IMR-90 (cell line): Measurements from ENCODE around the gene PNMA8B. TPM values are rescaled to one million over a fixed set of nuclear protein-coding genes. Genes with fewer than 3 reads are reported as not detected.

ENCODE experiments used
- ATAC-seq: fragments of 200-7000 bp; cut with Tn5 transposase; 2 replicates; pipeline ENCODE4 v1.9.1; 2020; ENCODE audit warnings: low read depth, mild to moderate bottlenecking, moderate library complexity
- BruUV-seq: library from RNA; stranded (reverse); fragments of 400-500 nt; replicated peaks from 2 replicates; lab custom pipeline; 2021; lab: Mats Ljungman, UMichigan
- CTCF ChIA-PET: fragments of 300-600 bp; formaldehyde crosslinking; extraction: SDS; loops from one replicate; lab custom pipeline; 2021; ENCODE audit warnings: antibody characterized with exemption; lab: Yijun Ruan, JAX
- POLR2A ChIA-PET: fragments of 300-600 bp; sonication (Branson Sonifier 250); formaldehyde crosslinking; loops from one replicate; lab custom pipeline; 2022; ENCODE audit warnings: antibody characterized with exemption; ENCODE audit not compliant: unreplicated experiment; lab: Charles Lee
- DNase-seq: peaks from one replicate; pipeline ENCODE4 v3.0.0; 2013
- H2AFZ ChIP-seq: replicated peaks from 2 replicates; pipeline ENCODE3; 2013; ENCODE audit warnings: low read length, mild to moderate bottlenecking; ENCODE audit not compliant: poor library complexity
- H2AK5ac ChIP-seq: 2 replicates; pipeline ENCODE4 v1.6.1; 2013; ENCODE audit warnings: low read depth, low read length, inconsistent platforms
- H2AK9ac ChIP-seq: replicated peaks from 2 replicates; pipeline ENCODE3; 2013; ENCODE audit warnings: mild to moderate bottlenecking, low read depth, low read length, moderate library complexity; ENCODE audit not compliant: poor library complexity
- H2BK120ac ChIP-seq: 2 replicates; pipeline ENCODE4 v1.6.1; 2013; ENCODE audit warnings: low read depth, low read length, inconsistent platforms
- H2BK15ac ChIP-seq: 3 replicates; pipeline ENCODE4 v1.6.1; 2013; ENCODE audit warnings: low read depth, low read length, inconsistent platforms
- H2BK20ac ChIP-seq: 2 replicates; pipeline ENCODE4 v1.6.1; 2013; ENCODE audit warnings: low read depth, mild to moderate bottlenecking, inconsistent platforms, low read length, moderate library complexity
- H2BK5ac ChIP-seq: 2 replicates; pipeline ENCODE4 v1.6.1; 2013; ENCODE audit warnings: mild to moderate bottlenecking, low read depth, low read length, inconsistent platforms; ENCODE audit not compliant: poor library complexity, severe bottlenecking
- H3K14ac ChIP-seq: replicated peaks from 2 replicates; pipeline ENCODE4 v1.6.1; 2013; ENCODE audit warnings: low read depth, low read length, inconsistent platforms
- H3K18ac ChIP-seq: 2 replicates; pipeline ENCODE4 v1.6.1; 2013; ENCODE audit warnings: low read depth, low read length, control low read depth
- H3K23ac ChIP-seq: 2 replicates; pipeline ENCODE4 v1.6.1; 2013; ENCODE audit warnings: low read depth, low read length, inconsistent platforms
- H3K27ac ChIP-seq: 2 replicates; pipeline ENCODE4 v1.5.1; 2013; ENCODE audit warnings: mild to moderate bottlenecking, control low read depth, low read length; ENCODE audit not compliant: insufficient read depth
- H3K27me3 ChIP-seq: 2 replicates; pipeline ENCODE4 v1.6.1; 2013; ENCODE audit warnings: low read length; ENCODE audit not compliant: control insufficient read depth, insufficient read depth
- H3K36me3 ChIP-seq: 2 replicates; pipeline ENCODE4 v1.6.1; 2013; ENCODE audit warnings: low read length, mixed read lengths; ENCODE audit not compliant: control insufficient read depth, insufficient read depth
- H3K4ac ChIP-seq: 2 replicates; pipeline ENCODE4 v1.6.1; 2013; ENCODE audit warnings: low read depth, low read length, inconsistent platforms
- H3K4me1 ChIP-seq: 2 replicates; pipeline ENCODE4 v1.6.1; 2013; ENCODE audit warnings: low read length, mixed read lengths; ENCODE audit not compliant: control insufficient read depth, insufficient read depth
- H3K4me2 ChIP-seq: 2 replicates; pipeline ENCODE4 v1.6.1; 2013; ENCODE audit warnings: low read depth, mild to moderate bottlenecking, control low read depth, low read length, moderate library complexity
- H3K4me3 ChIP-seq: 2 replicates; pipeline ENCODE4 v1.5.1; 2013; ENCODE audit warnings: low read depth, mild to moderate bottlenecking, control low read depth, low read length, moderate library complexity; ENCODE audit not compliant: insufficient read depth
- H3K56ac ChIP-seq: 2 replicates; pipeline ENCODE4 v1.6.1; 2013; ENCODE audit warnings: low read length, inconsistent platforms; ENCODE audit not compliant: insufficient read depth; ENCODE audit errors: extremely low read depth
- H3K79me1 ChIP-seq, 2 experiments: 2 replicates each; pipeline ENCODE4 v1.6.1; 2013; ENCODE audit warnings: low read length in 2 of 2, inconsistent platforms in 1 of 2, low read depth in 1 of 2
- H3K9ac ChIP-seq: 2 replicates; pipeline ENCODE4 v1.6.1; 2013; ENCODE audit warnings: low read depth, low read length, control low read depth
- H3K9me1 ChIP-seq: 2 replicates; pipeline ENCODE4 v1.6.1; 2013; ENCODE audit warnings: low read length, inconsistent platforms; ENCODE audit not compliant: insufficient read depth
- H3K9me3 ChIP-seq: 2 replicates; pipeline ENCODE4 v1.6.1; 2013; ENCODE audit warnings: low read length; ENCODE audit not compliant: control insufficient read depth, insufficient read depth
- H4K20me1 ChIP-seq: 2 replicates; pipeline ENCODE4 v1.6.1; 2013; ENCODE audit warnings: low read length, inconsistent platforms; ENCODE audit not compliant: insufficient read depth
- H4K5ac ChIP-seq: 2 replicates; pipeline ENCODE4 v1.6.1; 2013; ENCODE audit warnings: mild to moderate bottlenecking, low read depth, low read length, control low read depth
- H4K8ac ChIP-seq, 2 experiments: 2 replicates each; pipeline ENCODE4 v1.6.1; 2013; ENCODE audit warnings: low read depth in 2 of 2, low read length in 2 of 2, control low read depth in 1 of 2, inconsistent platforms in 1 of 2
- H4K91ac ChIP-seq: 2 replicates; pipeline ENCODE4 v1.6.1; 2013; ENCODE audit warnings: low read depth, low read length, inconsistent platforms; ENCODE audit not compliant: insufficient read depth
- BHLHE40 ChIP-seq: fragments of 150-350 bp; IDR thresholded peaks from 2 replicates; pipeline ENCODE4 v1.6.1; 2016; ENCODE audit warnings: mild to moderate bottlenecking, low read depth, low read length
- CEBPB ChIP-seq: IDR thresholded peaks from 2 replicates; pipeline ENCODE4 v1.6.1; 2012; ENCODE audit warnings: low read depth, low read length, improper control_type of control experiment
- CHD1 ChIP-seq: IDR thresholded peaks from 2 replicates; pipeline ENCODE4 v1.6.1; 2012; ENCODE audit warnings: low read depth, low read length, improper control_type of control experiment
- FOS ChIP-seq: fragments of 150-350 bp; IDR thresholded peaks from 2 replicates; pipeline ENCODE4 v1.6.1; 2016; ENCODE audit warnings: low read depth, low read length
- MAFK ChIP-seq: IDR thresholded peaks from 2 replicates; pipeline ENCODE4 v1.6.1; 2012; ENCODE audit warnings: low read depth, low read length, improper control_type of control experiment
- MAZ ChIP-seq: IDR thresholded peaks from 2 replicates; pipeline ENCODE4 v1.6.1; 2012; ENCODE audit warnings: low read depth, mild to moderate bottlenecking, low read length, improper control_type of control experiment, moderate library complexity, borderline replicate concordance
- MXI1 ChIP-seq: IDR thresholded peaks from 2 replicates; pipeline ENCODE4 v1.6.1; 2012; ENCODE audit warnings: low read depth, mild to moderate bottlenecking, low read length, moderate library complexity, borderline replicate concordance
- NFE2L2 ChIP-seq: fragments of 150-350 bp; IDR thresholded peaks from 2 replicates; pipeline ENCODE4 v1.6.1; 2016; ENCODE audit warnings: low read depth, mild to moderate bottlenecking, low read length
- POLR2A ChIP-seq: IDR thresholded peaks from 2 replicates; pipeline ENCODE4 v1.6.1; 2012; ENCODE audit warnings: mild to moderate bottlenecking, low read depth, low read length
- RAD21 ChIP-seq: IDR thresholded peaks from 2 replicates; pipeline ENCODE4 v1.6.1; 2012; ENCODE audit warnings: low read length, improper control_type of control experiment
- RCOR1 ChIP-seq: IDR thresholded peaks from 2 replicates; pipeline ENCODE4 v1.6.1; 2012; ENCODE audit warnings: mild to moderate bottlenecking, low read length, improper control_type of control experiment; ENCODE audit not compliant: insufficient replicate concordance
- RFX5 ChIP-seq: IDR thresholded peaks from 2 replicates; pipeline ENCODE4 v1.8.0; 2012; ENCODE audit warnings: low read depth, mild to moderate bottlenecking, low read length, moderate library complexity
- SMC3 ChIP-seq: fragments of 150-350 bp; IDR thresholded peaks from 2 replicates; pipeline ENCODE4 v1.6.1; 2016; ENCODE audit warnings: low read depth, mild to moderate bottlenecking, antibody characterized with exemption, low read length, moderate library complexity
- WGBS, 2 experiments: methylation state at CpG; one replicate each; pipeline versions ENCODE4 v1.1.5 to v1.1.7; 2013; ENCODE audit warnings: missing lambda C conversion rate in 2 of 2; ENCODE audit not compliant: insufficient read length in 1 of 2; ENCODE audit errors: extremely low coverage in 2 of 2; 5-methylcytosine and 5-hydroxymethylcytosine counted together
- dilution Hi-C: fragments of 300-500 bp; cut with HindIII; formaldehyde crosslinking; loops from one replicate; pipeline ENCODE4 v1.14.3; 2018; ENCODE audit warnings: low sequenced_read_pairs; ENCODE audit not compliant: unreplicated experiment
- in situ Hi-C: fragments of 300-500 bp; cut with MboI; formaldehyde crosslinking; loops from 3 replicates; pipeline ENCODE4 v1.14.3; 2019; ENCODE audit warnings: low sequenced_read_pairs, inconsistent platforms, mixed read lengths
- intact Hi-C: fragments of 100-400 bp; cut with micrococcal nuclease; formaldehyde crosslinking; loops from 2 replicates; pipeline ENCODE4 v1.10.0; 2022
- polyA plus RNA-seq, 3 experiments: library from polyadenylated mRNA; depleted of rRNA; stranded (reverse); fragments of >200 nt; gene quantifications; 2 replicates each; pipeline ENCODE4 v1.2.3, GENCODE V29; 2012; ENCODE audit warnings: low replicate concordance in 1 of 3
- total RNA-seq: library from RNA; depleted of rRNA; stranded (reverse); fragments of >200 nt; gene quantifications from 2 replicates; pipeline ENCODE4 v1.2.3, GENCODE V29; 2012
- TF ChIP-seq, protein P1 (sequence below): fragments of 150-350 bp; IDR thresholded peaks from 2 replicates; pipeline ENCODE4 v1.6.1; 2016; ENCODE audit warnings: low read depth, mild to moderate bottlenecking, low read length, moderate library complexity, borderline replicate concordance
- TF ChIP-seq, protein P2 (sequence below): conservative IDR thresholded peaks from 2 replicates; pipeline ENCODE4 v1.5.1; 2012; ENCODE audit warnings: mild to moderate bottlenecking, low read depth, low read length, improper control_type of control experiment
- TF ChIP-seq, protein P3 (sequence below): fragments of 150-350 bp; IDR thresholded peaks from 2 replicates; pipeline ENCODE4 v1.6.1; 2017; ENCODE audit warnings: mild to moderate bottlenecking, antibody characterized with exemption, low read length, low read depth

PNMA8B gene
- total and polyA plus RNA-seq, 2 of the 4 experiments (the other 2 are of a cell fraction): 0.12 to 0.18 TPM

DNA sequence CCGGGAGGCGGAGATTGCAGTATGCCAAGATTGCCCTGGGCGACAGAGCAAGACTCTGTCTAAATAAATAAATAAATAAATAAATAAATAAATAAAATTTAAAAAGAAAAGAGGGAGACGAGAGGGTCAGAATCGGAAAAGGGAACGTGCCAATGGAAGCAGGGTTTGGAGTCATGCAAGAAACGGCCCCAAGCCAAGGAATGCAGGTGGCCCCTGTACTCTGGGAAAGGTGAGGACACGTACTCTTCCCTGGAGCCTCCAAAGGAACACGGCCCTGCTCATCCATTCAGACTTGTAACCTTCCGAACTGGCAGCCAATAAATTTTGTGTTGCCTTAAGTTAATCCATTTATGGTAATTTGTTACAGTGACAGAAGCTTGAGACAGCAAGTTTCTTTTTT lies 47.1 kb downstream of the PNMA8B start:
- no peak for DNase-seq
- no peak overlapping the region for H4K8ac ChIP-seq
- H3K56ac ChIP-seq: no peak overlapping the region
- H2BK120ac ChIP-seq: no peak overlapping the region
- H3K9me3 ChIP-seq: peaks cover 6% of the 10 kb centered on the region
- H2AK9ac ChIP-seq: no peak overlapping the region
- no peaks in the 10 kb centered on the region for H3K79me1 ChIP-seq
- no peak overlapping the region for H3K27ac ChIP-seq
- H3K9me1 ChIP-seq: no peaks in the 10 kb centered on the region
- no peak overlapping the region for H2AK5ac ChIP-seq
- H3K27me3 ChIP-seq: peaks cover 15% of the 10 kb centered on the region
- H2BK5ac ChIP-seq: no peak overlapping the region
- H3K36me3 ChIP-seq: no peaks in the 10 kb centered on the region
- TF ChIP-seq FOS (no peak), BHLHE40 (no peak), CEBPB (no peak), MAFK (no peak), POLR2A (no peak), SMC3 (no peak), MAZ (no peak), RCOR1 (no peak), RFX5 (no peak), RAD21 (no peak), MXI1 (no peak), CHD1 (no peak), NFE2L2 (no peak)
- TF ChIP-seq, protein P1, sequence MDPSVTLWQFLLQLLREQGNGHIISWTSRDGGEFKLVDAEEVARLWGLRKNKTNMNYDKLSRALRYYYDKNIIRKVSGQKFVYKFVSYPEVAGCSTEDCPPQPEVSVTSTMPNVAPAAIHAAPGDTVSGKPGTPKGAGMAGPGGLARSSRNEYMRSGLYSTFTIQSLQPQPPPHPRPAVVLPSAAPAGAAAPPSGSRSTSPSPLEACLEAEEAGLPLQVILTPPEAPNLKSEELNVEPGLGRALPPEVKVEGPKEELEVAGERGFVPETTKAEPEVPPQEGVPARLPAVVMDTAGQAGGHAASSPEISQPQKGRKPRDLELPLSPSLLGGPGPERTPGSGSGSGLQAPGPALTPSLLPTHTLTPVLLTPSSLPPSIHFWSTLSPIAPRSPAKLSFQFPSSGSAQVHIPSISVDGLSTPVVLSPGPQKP: no peak
- TF ChIP-seq, protein P2, sequence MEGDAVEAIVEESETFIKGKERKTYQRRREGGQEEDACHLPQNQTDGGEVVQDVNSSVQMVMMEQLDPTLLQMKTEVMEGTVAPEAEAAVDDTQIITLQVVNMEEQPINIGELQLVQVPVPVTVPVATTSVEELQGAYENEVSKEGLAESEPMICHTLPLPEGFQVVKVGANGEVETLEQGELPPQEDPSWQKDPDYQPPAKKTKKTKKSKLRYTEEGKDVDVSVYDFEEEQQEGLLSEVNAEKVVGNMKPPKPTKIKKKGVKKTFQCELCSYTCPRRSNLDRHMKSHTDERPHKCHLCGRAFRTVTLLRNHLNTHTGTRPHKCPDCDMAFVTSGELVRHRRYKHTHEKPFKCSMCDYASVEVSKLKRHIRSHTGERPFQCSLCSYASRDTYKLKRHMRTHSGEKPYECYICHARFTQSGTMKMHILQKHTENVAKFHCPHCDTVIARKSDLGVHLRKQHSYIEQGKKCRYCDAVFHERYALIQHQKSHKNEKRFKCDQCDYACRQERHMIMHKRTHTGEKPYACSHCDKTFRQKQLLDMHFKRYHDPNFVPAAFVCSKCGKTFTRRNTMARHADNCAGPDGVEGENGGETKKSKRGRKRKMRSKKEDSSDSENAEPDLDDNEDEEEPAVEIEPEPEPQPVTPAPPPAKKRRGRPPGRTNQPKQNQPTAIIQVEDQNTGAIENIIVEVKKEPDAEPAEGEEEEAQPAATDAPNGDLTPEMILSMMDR: no peak
- TF ChIP-seq, protein P3, sequence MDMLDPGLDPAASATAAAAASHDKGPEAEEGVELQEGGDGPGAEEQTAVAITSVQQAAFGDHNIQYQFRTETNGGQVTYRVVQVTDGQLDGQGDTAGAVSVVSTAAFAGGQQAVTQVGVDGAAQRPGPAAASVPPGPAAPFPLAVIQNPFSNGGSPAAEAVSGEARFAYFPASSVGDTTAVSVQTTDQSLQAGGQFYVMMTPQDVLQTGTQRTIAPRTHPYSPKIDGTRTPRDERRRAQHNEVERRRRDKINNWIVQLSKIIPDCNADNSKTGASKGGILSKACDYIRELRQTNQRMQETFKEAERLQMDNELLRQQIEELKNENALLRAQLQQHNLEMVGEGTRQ: no peak
- no TSS peak for BruUV-seq
- no peaks in the 10 kb centered on the region for H4K20me1 ChIP-seq
- intact Hi-C loops: no loop called here
- no peak overlapping the region for H3K9ac ChIP-seq
- WGBS, 2 experiments: 86% methylated on average over 4 of the region's 10 CpGs; no CpG with 5 or more reads in 1 of the 2 experiments
- dilution Hi-C loops: no loop called here
- CTCF ChIA-PET: no interaction called here
- H3K14ac ChIP-seq: no peak overlapping the region
- H2BK15ac ChIP-seq: no peak overlapping the region
- no peak overlapping the region for H3K23ac ChIP-seq
- no peak overlapping the region for H3K4ac ChIP-seq
- H3K4me1 ChIP-seq: no peaks in the 10 kb centered on the region
- H3K4me2 ChIP-seq: no peak overlapping the region
- ATAC-seq: no peak
- no peak overlapping the region for H4K5ac ChIP-seq
- no peak overlapping the region for H2BK20ac ChIP-seq
- no peak overlapping the region for H2AFZ ChIP-seq
- no peak overlapping the region for H3K4me3 ChIP-seq
- POLR2A ChIA-PET: no interaction called here
- H3K18ac ChIP-seq: no peak overlapping the region
- H4K91ac ChIP-seq: no peak overlapping the region
- in situ Hi-C loops: no loop called here
